COLO668 (cell line): ENCODE results near the gene TRIM24.
"Not testable (repeated sequence)": the region's sequence is repeated elsewhere in the genome, so short reads cannot be mapped to it uniquely, and the experiment has no call there.

Experiments used
- DNase-seq: peaks from one replicate; lab custom pipeline; 2025; ENCODE audit not compliant: unreplicated experiment; lab: John Stamatoyannopoulos, UW

TRIM24 gene

GRCh38 chr7:138491612-138492386 lies 31.7 kb downstream of the TRIM24 start:
- no peak for DNase-seq

GRCh38 chr7:138492423-138492822 lies 32.4 kb downstream of the TRIM24 start:
- DNase-seq, result no peak

GRCh38 chr7:138493535-138493934 lies 33.5 kb downstream of the TRIM24 start:
- DNase-seq, result no peak

GRCh38 chr7:138495485-138495884 lies 35.4 kb downstream of the TRIM24 start:
- DNase-seq, result no peak

- no peak for DNase-seq
Observed at GRCh38 chr7:138499340-138499739, 39.3 kb downstream of the TRIM24 start.

- not testable (repeated sequence) for DNase-seq
Observed at GRCh38 chr7:138500303-138500702, 40.2 kb downstream of the TRIM24 start.

- DNase-seq, result no peak
Observed at GRCh38 chr7:138500892-138501291, 40.8 kb downstream of the TRIM24 start.

GRCh38 chr7:138502023-138502767 lies 42.1 kb downstream of the TRIM24 start:
- no peak for DNase-seq

- DNase-seq, result no peak
Observed at GRCh38 chr7:138505361-138505873, 45.4 kb downstream of the TRIM24 start.

- DNase-seq, result no peak
Observed at GRCh38 chr7:138506764-138507163, 46.7 kb downstream of the TRIM24 start.

GRCh38 chr7:138510003-138510402 lies 49.9 kb downstream of the TRIM24 start:
- DNase-seq, result no peak

- no peak for DNase-seq
Observed at GRCh38 chr7:138512092-138512858, 52.2 kb downstream of the TRIM24 start.

- DNase-seq, result no peak
Observed at GRCh38 chr7:138512885-138513284, 52.8 kb downstream of the TRIM24 start.

- DNase-seq, result no peak
Observed at GRCh38 chr7:138513344-138513871, 53.3 kb downstream of the TRIM24 start.

GRCh38 chr7:138514044-138514443 lies 54.0 kb downstream of the TRIM24 start:
- no peak for DNase-seq

- DNase-seq, result no peak
Observed at GRCh38 chr7:138515001-138515528, 55.0 kb downstream of the TRIM24 start.

- DNase-seq, result no peak
Observed at GRCh38 chr7:138519061-138519798, 59.2 kb downstream of the TRIM24 start.

- no peak for DNase-seq
Observed at GRCh38 chr7:138520742-138521141, 60.7 kb downstream of the TRIM24 start.

GRCh38 chr7:138521837-138522461 lies 61.9 kb downstream of the TRIM24 start:
- no peak for DNase-seq

- DNase-seq, result no peak
Observed at GRCh38 chr7:138524259-138524658, 64.2 kb downstream of the TRIM24 start.
